MM.1S (cell line): Measurements from ENCODE around the gene LHX4.

Experiments
- DNase-seq: peaks from one replicate; pipeline ENCODE4 v3.0.0-alpha.2; 2015
- H2AFZ ChIP-seq: fragments of 300-600 bp; sonication (generic); 2 replicates; pipeline ENCODE4 v1.6.0; 2016; ENCODE audit warnings: antibody characterized with exemption, low read length
- H3F3A ChIP-seq: fragments of 300-600 bp; sonication (generic); 2 replicates; pipeline ENCODE4 v1.6.1; 2016; ENCODE audit warnings: mild to moderate bottlenecking, antibody characterized with exemption, low read length, moderate library complexity, mixed read lengths; ENCODE audit not compliant: insufficient read depth
- H3K27ac ChIP-seq: fragments of 300-600 bp; sonication (generic); 2 replicates; pipeline ENCODE4 v1.5.1; 2016; ENCODE audit warnings: mild to moderate bottlenecking, low read length
- H3K27me3 ChIP-seq: fragments of 300-600 bp; sonication (generic); replicated peaks from 2 replicates; pipeline ENCODE4 v1.6.0; 2016; ENCODE audit warnings: low read length; ENCODE audit not compliant: insufficient read depth
- H3K36me3 ChIP-seq: fragments of 300-600 bp; sonication (generic); replicated peaks from 2 replicates; pipeline ENCODE4 v1.6.1; 2016; ENCODE audit warnings: mild to moderate bottlenecking, low read length, mixed read lengths; ENCODE audit not compliant: insufficient read depth
- H3K4me1 ChIP-seq: fragments of 300-600 bp; sonication (generic); 2 replicates; pipeline ENCODE4 v1.6.1; 2016; ENCODE audit warnings: low read length, mixed read lengths
- H3K4me2 ChIP-seq: fragments of 300-600 bp; sonication (generic); 2 replicates; pipeline ENCODE4 v1.6.0; 2016; ENCODE audit warnings: low read depth, low read length
- H3K4me3 ChIP-seq: fragments of 300-600 bp; sonication (generic); 2 replicates; pipeline ENCODE4 v1.5.1; 2016; ENCODE audit warnings: low read length, mixed read lengths
- H3K79me2 ChIP-seq: fragments of 300-600 bp; sonication (generic); 2 replicates; pipeline ENCODE4 v1.6.1; 2016; ENCODE audit warnings: mixed run types, low read length, mixed read lengths
- H3K9ac ChIP-seq: fragments of 300-600 bp; sonication (generic); 2 replicates; pipeline ENCODE4 v1.6.1; 2016; ENCODE audit warnings: low read length, mixed read lengths
- H3K9me2 ChIP-seq: fragments of 300-600 bp; sonication (generic); replicated peaks from 2 replicates; pipeline ENCODE4 v1.6.1; 2016; ENCODE audit warnings: mild to moderate bottlenecking, low read length, mixed read lengths; ENCODE audit not compliant: insufficient read depth
- H3K9me3 ChIP-seq: fragments of 300-600 bp; sonication (generic); replicated peaks from 2 replicates; pipeline ENCODE4 v1.6.1; 2016; ENCODE audit warnings: mild to moderate bottlenecking, low read length, mixed read lengths; ENCODE audit not compliant: insufficient read depth
- H4K20me1 ChIP-seq: fragments of 300-600 bp; sonication (generic); 2 replicates; pipeline ENCODE4 v1.6.1; 2016; ENCODE audit warnings: mild to moderate bottlenecking, low read length, moderate library complexity, mixed read lengths; ENCODE audit not compliant: insufficient read depth
- EZH2 ChIP-seq: fragments of 300-600 bp; sonication (generic); optimal IDR thresholded peaks from 2 replicates; pipeline ENCODE3; 2017; ENCODE audit warnings: low read depth, mild to moderate bottlenecking, antibody characterized with exemption, low read length, mixed read lengths
- EZH2phosphoT487 ChIP-seq: fragments of 300-600 bp; sonication (generic); IDR thresholded peaks from 2 replicates; pipeline ENCODE4 v1.6.1; 2018; ENCODE audit warnings: antibody characterized with exemption, low read length
- TF ChIP-seq, protein P1 (sequence below): fragments of 300-600 bp; sonication (generic); IDR thresholded peaks from 2 replicates; pipeline ENCODE4 v1.5.1; 2016; ENCODE audit warnings: antibody characterized with exemption, low read length, mixed read lengths

The LHX4 gene

DNA sequence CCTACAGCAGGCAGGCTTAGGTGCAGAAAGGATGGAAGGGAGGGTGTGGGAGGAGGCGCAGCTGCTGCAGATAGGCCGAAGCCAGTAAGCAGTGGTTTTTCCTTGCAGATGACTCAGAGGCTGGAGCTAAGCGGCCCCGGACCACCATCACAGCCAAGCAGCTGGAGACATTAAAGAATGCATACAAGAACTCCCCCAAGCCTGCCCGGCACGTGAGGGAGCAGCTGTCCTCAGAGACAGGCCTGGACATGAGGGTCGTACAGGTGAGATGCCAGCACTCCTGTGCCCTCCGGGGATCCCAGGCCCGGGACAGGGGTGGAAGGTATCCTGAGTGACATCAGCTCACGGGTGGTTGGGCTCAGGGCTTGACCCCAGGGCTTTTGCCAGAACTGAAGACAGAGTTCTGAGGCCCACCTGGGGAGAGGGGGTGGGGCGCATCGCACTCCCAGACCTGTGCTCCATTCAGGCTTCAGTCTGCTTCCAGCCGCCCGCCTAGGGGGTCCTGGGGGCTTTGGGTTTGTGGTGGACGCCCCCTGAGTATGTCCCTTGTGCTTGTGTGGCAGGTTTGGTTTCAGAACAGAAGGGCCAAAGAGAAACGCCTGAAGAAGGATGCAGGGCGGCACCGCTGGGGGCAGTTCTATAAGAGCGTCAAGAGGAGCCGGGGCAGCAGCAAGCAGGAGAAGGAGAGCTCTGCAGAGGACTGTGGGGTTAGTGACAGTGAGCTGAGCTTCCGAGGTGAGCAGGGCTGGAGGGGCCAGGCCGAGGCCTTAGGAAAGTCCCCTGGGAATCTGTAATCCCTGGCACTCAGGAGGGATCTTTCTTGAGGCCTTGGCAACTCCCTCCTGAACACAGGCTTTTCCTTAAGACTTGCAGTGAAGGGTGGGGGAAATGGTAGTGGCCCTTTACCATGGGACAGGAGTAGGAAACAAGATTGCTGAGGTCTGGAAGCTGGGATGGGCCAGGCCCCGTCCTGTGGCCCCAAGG lies 41.5 kb downstream of the LHX4 start:
- Histone ChIP-seq H3K9me2 (no peaks in the 10 kb centered on the region), H3K4me3 (no peak overlapping the region), H3K9ac (no peak overlapping the region), H2AFZ (no peak overlapping the region), H3K4me1 (no peaks in the 10 kb centered on the region), H3K4me2 (no peak overlapping the region), H3K79me2 (no peaks in the 10 kb centered on the region), H3K9me3 (no peaks in the 10 kb centered on the region), H3K36me3 (no peaks in the 10 kb centered on the region), H4K20me1 (no peaks in the 10 kb centered on the region), H3K27ac (no peak overlapping the region), H3F3A (no peaks in the 10 kb centered on the region), H3K27me3 (no peaks in the 10 kb centered on the region)
- DNase-seq: no peak
- TF ChIP-seq EZH2: no peak
- no peak for TF ChIP-seq EZH2phosphoT487
- TF ChIP-seq, protein P1, sequence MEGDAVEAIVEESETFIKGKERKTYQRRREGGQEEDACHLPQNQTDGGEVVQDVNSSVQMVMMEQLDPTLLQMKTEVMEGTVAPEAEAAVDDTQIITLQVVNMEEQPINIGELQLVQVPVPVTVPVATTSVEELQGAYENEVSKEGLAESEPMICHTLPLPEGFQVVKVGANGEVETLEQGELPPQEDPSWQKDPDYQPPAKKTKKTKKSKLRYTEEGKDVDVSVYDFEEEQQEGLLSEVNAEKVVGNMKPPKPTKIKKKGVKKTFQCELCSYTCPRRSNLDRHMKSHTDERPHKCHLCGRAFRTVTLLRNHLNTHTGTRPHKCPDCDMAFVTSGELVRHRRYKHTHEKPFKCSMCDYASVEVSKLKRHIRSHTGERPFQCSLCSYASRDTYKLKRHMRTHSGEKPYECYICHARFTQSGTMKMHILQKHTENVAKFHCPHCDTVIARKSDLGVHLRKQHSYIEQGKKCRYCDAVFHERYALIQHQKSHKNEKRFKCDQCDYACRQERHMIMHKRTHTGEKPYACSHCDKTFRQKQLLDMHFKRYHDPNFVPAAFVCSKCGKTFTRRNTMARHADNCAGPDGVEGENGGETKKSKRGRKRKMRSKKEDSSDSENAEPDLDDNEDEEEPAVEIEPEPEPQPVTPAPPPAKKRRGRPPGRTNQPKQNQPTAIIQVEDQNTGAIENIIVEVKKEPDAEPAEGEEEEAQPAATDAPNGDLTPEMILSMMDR: no peak

DNA sequence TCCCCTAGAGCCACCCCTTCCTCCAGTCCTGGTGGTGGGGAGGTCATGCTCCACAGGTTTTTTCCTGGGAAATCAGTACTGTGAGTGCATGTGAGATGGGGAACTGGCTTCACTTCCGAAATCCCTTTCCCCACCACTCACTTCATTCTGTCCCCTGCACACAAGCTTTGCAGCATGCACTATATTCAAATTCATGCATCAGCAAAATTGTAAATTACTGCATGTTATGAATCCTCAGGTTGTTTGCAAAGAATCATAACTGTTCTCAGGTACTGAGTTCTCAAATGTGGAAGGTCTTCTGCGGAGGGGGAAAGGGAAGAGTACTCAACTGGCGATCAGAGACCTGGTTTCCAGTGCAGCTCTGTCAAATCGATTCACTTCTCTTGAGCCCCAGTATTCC lies 42.3 kb downstream of the LHX4 start:
- no peak overlapping the region for H3K4me3 ChIP-seq
- no peak overlapping the region for H3K9ac ChIP-seq
- no peak for DNase-seq
- H3F3A ChIP-seq: no peaks in the 10 kb centered on the region
- no peaks in the 10 kb centered on the region for H4K20me1 ChIP-seq
- no peak overlapping the region for H3K27ac ChIP-seq
- H2AFZ ChIP-seq: no peak overlapping the region
- H3K27me3 ChIP-seq: no peaks in the 10 kb centered on the region
- no peak overlapping the region for H3K4me2 ChIP-seq
- H3K4me1 ChIP-seq: no peaks in the 10 kb centered on the region
- H3K36me3 ChIP-seq: no peaks in the 10 kb centered on the region
- no peak for TF ChIP-seq EZH2
- TF ChIP-seq, protein P1: no peak
- TF ChIP-seq EZH2phosphoT487: no peak
- no peaks in the 10 kb centered on the region for H3K9me3 ChIP-seq
- H3K79me2 ChIP-seq: no peaks in the 10 kb centered on the region
- no peaks in the 10 kb centered on the region for H3K9me2 ChIP-seq

DNA sequence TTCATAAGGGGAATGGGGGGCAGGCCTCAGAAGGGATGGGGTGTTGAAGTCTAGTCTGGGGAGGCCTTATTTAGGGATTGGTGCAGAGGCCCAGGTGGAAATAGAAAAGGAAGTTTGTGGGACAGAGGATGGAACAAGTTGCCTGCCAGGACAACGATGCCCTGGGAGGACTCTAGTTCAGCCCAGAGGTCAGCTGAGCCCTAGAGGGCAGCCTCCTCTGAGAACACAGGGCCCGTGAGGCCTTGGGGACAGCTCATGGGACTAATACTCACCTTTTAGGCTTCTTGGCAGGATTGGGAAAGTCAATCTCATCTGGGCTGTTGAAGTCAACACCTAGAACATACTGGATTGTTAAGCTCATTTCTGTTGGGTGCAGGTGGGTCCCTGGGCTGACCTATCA lies 43.0 kb downstream of the LHX4 start:
- no peaks in the 10 kb centered on the region for H3K79me2 ChIP-seq
- H3K4me3 ChIP-seq: no peak overlapping the region
- H2AFZ ChIP-seq: no peak overlapping the region
- H3K9me2 ChIP-seq: no peaks in the 10 kb centered on the region
- DNase-seq: no peak
- no peak overlapping the region for H3K9ac ChIP-seq
- no peaks in the 10 kb centered on the region for H3K4me1 ChIP-seq
- no peak overlapping the region for H3K27ac ChIP-seq
- H3K27me3 ChIP-seq: no peaks in the 10 kb centered on the region
- H3K36me3 ChIP-seq: no peaks in the 10 kb centered on the region
- no peaks in the 10 kb centered on the region for H4K20me1 ChIP-seq
- H3K4me2 ChIP-seq: no peak overlapping the region
- no peaks in the 10 kb centered on the region for H3K9me3 ChIP-seq
- TF ChIP-seq EZH2phosphoT487: no peak
- no peak for TF ChIP-seq EZH2
- TF ChIP-seq, protein P1: no peak
- no peaks in the 10 kb centered on the region for H3F3A ChIP-seq
